HG03521 (cell line): ENCODE data around the gene GPATCH3.
"Not testable (repeated sequence)": the region's sequence is repeated elsewhere in the genome, so short reads cannot be mapped to it uniquely, and the experiment has no call there.

Source experiments
- ATAC-seq: cut with Tn5 transposase; IDR thresholded peaks from one replicate; pipeline ENCODE4 v1.9.1; 2021; ENCODE audit warnings: mild to moderate bottlenecking, moderate library complexity; ENCODE audit not compliant: unreplicated experiment

The GPATCH3 gene

GRCh38 chr1:26900001-26900814, at the start of gene GPATCH3:
Gene GPATCH3 (minus strand): TSS chr1:26900467. CDS start chr1:26900442, 25 bp downstream.
- peak; percentile 62 for ATAC-seq

DNA sequence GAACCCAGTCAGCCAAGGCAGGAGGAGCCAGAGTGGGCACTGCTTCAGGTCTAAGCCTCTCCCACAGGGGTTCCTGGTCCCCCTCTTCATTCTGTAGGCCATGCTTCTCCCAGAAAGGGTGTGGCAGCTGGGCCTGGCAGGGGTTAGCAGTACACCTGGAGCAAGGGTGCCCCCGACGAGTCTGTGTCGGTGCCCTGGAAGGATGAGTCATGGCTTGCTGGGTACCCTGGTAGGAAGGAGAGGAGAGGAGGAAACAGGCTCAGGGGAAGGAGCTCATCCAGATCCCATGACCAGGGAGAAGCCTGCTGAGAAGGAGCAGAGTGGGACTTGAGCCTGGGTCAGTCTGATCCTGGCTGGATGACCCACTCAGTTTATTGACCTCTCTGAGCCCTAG, 49.7 kb upstream of the GPATCH3 start:
- ATAC-seq, result no peak

- no peak for ATAC-seq
Measured at GRCh38 chr1:26949266-26949925, 49.1 kb upstream of the GPATCH3 start.

GRCh38 chr1:26948725-26949057, 48.4 kb upstream of the GPATCH3 start:
- not testable (repeated sequence) for ATAC-seq

DNA sequence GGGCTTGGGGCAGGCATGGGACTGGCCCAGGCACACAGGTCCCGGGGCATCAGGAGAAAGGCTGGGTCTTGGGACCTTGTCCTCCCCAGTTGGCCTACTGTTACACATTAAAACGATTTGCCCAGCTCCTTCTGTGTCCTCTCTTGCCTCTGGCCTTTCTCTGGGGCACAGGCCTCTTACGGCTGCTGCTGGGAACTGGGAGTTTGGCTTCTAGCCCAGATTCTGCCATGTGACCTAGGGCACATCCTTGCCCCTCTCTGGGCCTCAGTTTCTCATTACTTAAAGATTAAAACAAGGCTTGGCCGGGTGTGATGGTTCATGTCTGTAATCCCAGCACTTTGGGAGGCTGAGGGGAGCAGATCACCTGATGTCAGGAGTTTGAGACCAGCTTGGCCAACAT, 46.0 kb upstream of the GPATCH3 start:
- no peak for ATAC-seq

GRCh38 chr1:26945728-26946127, 45.5 kb upstream of the GPATCH3 start:
- ATAC-seq, result no peak

GRCh38 chr1:26945138-26945537, 44.9 kb upstream of the GPATCH3 start:
- no peak for ATAC-seq

- no peak for ATAC-seq
Measured at GRCh38 chr1:26942656-26943055, 42.4 kb upstream of the GPATCH3 start.

DNA sequence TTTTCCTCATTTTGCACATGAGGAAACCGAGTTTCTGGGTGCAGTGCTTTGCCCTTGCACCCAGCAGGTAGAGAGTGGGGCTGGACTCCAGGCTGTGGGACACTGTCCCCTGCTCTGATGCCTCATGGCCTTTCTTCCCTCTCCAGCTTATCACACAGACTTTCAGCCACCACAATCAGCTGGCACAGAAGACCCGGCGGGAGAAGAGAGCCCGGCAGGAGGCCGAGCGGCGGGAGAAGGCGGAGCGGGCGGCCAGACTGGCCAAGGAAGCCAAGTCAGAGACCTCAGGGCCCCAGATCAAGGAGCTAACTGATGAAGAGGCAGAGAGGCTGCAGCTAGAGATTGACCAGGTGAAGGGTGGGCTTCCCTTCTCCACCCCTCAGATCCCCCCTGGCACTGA, 41.0 kb upstream of the GPATCH3 start:
- ATAC-seq, result no peak

DNA sequence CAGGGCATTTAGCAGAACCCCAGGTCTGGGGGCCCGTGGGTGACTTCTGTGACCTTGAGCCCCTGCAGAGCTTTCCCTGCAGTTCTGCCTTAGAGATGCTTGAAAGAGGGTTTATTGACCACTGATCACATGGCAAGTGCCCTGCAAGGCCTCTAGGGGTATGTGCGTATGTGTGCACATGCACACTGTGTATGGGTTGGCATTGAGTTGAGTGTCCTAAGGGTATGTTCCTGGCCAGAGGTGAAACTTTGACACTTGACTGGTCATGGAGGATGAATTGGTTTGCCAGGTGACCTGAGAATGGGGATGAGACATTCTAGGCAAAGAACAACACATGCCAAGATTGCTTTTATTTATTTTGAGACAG, 38.4 kb upstream of the GPATCH3 start:
- ATAC-seq, result no peak

DNA sequence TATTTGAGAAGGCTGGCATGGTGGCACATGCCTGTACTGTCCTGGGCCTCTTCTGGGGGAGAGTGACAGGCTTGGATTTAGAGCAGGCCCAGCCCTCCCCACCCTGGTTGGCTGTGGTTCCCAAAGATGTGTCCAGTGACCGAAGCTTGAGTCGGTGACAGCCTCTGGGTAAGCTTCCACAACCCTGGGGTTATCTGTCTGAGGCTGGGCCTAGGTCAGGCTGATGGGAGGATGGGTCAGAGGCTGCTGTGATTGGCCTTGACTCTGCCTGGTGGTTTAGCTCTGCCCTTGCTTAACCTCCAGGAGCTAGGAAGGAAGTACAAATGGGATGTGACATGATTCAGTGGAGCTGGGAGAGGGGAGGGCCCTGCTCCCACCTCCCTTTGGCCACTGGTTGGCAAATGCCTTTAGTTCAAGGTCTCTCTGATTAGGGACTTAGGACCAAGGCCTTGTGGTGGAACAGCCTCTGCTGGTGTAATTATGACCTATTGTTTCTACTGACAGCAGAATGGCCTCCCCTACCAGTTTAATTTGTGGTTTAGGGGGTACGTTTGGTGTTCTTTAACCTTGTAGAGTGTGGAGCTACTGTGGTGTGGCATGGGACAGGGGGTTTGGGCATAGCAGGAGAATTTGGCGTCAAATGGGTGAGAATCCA, 37.9 kb upstream of the GPATCH3 start:
- ATAC-seq, result no peak

- ATAC-seq, result no peak
Measured at GRCh38 chr1:26936823-26937222, 36.6 kb upstream of the GPATCH3 start.

- no peak for ATAC-seq
Measured at GRCh38 chr1:26932531-26932930, 32.3 kb upstream of the GPATCH3 start.

- no peak for ATAC-seq
Measured at GRCh38 chr1:26923711-26924110, 23.4 kb upstream of the GPATCH3 start.

DNA sequence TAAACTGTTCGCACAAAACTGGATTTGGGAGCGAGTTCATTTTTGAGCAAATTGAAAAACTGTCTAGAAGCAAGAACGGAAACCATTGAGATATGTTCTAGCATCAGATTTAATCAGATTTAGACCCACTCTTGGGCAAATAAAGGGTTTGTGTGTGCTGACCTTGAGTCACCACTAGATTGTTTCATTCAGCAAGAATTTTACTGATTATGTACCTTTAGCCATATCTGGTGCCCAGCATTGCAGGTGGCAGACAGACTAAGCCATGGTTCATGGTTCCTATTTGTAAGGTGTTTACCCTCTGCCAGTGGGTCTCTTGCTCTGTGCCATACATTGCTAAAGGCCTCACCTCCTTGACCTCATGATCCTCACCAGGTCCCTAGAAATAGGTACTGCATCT, 22.6 kb upstream of the GPATCH3 start:
- no peak for ATAC-seq

GRCh38 chr1:26922431-26922729, 22.1 kb upstream of the GPATCH3 start:
- ATAC-seq, result no peak

DNA sequence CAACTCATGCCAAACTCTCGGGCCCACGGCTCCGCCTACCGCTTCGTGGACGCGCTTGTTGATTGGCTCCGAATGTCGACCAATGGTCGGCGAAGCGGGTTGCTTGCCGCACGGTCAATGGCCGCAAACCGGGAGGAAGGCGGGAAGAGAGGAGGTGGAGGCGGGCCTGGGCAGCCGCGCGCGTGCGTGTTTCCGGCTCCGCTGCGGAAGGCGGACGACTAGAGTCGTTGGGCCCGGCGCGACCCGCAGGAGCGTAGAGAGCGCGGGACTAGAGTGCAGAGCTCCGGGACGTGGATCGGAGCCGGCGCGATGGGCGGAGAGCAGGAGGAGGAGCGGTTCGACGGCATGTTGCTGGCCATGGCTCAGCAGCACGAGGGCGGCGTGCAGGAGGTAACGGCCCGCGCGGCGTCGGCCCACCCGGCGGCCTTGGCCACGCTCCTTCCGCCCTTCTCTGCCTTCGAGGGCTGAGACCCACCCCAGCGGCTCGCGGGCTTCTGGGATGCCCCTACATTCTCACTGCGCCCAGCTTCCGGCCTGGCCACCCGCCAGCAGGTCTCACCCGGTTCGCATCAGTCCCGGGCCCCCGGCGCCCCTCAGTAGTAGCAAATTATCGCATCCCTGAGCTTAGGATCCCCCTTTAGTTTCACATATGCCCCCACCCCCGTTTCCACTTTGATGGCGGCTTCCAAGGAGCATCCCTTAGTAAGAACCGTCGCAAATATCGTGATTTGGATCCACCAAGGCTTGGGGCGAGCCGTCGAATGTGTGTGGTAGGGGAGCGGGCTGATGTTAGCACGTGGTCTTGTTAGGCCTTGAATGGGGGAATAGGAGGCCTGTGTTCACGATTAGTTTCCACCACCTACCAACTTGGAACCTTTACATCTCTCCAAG, 21.5 kb upstream of the GPATCH3 start, which contains the start of gene NUDC:
TSS of gene NUDC (plus strand) at position 204 of the 891 bp plus-strand sequence. CDS start at position 310, 106 bp downstream.
- peak; percentile 98 for ATAC-seq

- ATAC-seq, result no peak
Measured at GRCh38 chr1:26921126-26921539, 20.9 kb upstream of the GPATCH3 start.

GRCh38 chr1:26915204-26915842, 15.1 kb upstream of the GPATCH3 start:
- ATAC-seq, result no peak

DNA sequence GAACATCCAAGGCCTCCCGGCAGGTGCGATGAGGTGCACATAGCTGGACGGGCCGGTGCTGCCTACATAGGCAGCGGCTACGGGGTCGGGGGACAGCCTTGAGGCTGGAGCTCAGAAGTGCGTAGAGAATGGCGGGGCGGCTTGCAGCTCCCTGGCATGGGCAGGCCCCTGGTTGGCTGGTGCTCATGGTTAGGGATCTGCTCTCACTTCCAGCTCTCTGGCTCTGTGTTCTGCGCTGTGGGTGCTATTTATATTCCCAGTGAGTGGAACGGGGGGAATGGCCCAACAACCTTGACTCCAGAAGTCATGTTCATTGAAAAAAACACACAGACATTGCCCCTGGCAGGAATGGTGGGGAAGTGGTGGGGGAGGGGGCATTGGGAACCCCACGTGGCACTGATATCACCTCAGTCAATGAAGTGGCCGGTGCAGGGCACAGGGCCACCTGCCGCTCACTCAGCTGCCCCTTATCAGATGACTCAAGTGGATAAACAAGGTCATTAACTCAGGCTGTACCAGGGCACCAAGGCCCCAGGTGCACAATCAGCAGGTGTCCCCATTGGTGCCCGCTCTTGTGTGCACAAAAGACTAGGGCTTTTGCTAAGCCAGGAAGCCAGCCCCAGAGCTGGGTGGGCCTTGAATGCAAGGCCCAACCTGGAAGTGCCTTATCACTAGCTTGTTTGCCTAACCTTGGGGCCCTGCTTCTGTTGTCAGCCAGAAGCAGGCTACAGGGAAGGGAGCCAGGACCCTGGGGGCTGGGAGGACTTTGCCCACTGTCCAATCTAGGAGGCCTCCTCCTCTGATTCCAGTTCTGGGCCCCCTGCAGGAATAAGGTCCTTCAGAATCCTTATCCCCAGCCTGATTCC, 13.7 kb upstream of the GPATCH3 start, which contains the start of gene NR0B2:
TSS of gene NR0B2 (minus strand) at position 222 of the 866 bp plus-strand sequence. CDS start at position 187, 35 bp downstream.
- ATAC-seq, result no peak
